Stimulated activated CD8-positive, alpha-beta memory T cell treated with anti-CD3 and anti-CD28 coated beads, Interleukin-15, amount 100 ng/mL, for 24 hours (primary cell): ENCODE measurements around the gene ZNF808.
"Not testable (repeated sequence)": the region's sequence is repeated elsewhere in the genome, so short reads cannot be mapped to it uniquely, and the experiment has no call there.

ENCODE experiments used
- DNase-seq: peaks from one replicate; pipeline ENCODE4 v3.0.0-alpha.2; 2020; ENCODE audit warnings: low read depth

The ZNF808 gene

GRCh38 chr19:52535771-52536447, 8.4 kb downstream of the ZNF808 start:
- peak; percentile 79 for DNase-seq

- DNase-seq: no peak
Measured at GRCh38 chr19:52536448-52536800, 9.0 kb downstream of the ZNF808 start.

- not testable (repeated sequence) for DNase-seq
Measured at GRCh38 chr19:52538815-52539214, 11.3 kb downstream of the ZNF808 start.

DNA sequence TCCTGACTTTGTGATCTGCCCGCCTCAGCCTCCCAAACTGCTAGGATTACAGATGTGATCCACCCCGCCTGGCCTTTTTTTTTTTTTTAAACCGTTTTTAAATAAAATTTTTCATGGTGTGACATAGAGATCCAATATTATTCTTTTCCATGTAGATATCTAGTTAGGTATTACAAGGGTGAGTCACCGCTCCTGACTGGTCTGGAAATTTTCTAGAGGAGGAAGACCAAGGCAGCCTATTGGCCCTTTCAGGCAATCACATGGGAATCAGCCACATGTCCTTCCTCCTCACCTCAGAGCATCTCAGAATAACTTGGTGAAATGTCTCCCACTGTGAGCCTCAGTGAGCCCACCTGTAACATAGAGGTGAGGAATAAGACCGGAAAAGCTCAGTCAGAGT, 13.7 kb downstream of the ZNF808 start:
- not testable (repeated sequence) for DNase-seq

- DNase-seq: no peak
Measured at GRCh38 chr19:52541608-52542007, 14.1 kb downstream of the ZNF808 start.

DNA sequence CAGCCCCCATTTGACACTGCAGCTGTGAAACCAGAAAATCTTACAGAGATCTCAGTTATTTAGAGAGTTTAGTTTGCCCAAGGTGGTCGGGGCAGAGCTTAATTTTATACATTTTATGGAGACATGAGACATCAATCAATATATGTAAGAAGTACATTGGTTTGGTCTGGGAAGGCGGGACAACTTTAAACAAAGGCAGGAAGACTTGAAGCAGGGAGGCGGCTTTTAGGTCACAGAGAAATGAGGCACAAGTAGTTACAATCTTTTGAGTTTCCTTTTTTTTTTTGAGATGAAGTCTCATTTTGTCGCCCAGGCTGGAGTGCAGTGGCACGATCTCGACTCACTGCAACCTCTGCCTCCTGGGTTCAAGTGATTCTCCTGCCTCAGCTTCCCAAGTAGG, 15.1 kb downstream of the ZNF808 start:
- not testable (repeated sequence) for DNase-seq

DNA sequence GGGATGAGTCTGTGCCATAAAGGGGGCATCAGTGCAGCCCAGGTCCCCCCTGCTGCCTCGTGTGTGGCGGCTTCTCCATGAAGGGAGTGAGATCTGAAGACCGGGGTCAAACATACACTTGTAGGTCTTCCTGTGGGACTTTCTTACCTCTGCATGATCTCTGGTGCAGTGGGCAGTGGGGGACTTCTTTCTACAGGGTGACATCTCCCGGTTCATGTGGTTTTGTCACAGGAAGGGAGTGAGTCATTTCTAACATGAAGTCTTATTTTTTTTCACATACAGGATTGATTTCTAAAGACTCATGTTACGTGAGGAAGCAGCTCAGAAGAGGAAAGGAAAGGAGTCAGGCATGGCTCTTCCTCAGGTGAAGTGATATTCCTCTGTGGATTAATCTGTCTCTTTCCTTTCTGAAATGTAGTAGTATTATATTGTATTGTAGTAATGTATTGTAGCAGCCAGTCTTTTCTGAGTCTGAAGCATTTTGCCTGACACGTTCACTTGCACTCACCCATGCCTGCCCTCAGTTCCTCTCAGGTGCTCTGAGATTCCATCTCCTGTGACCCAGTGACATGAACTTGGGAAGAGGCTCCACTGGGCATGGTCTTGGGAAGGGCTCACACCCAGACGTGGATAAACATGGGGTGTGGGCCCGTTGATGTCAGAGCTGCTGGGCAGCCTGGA, 15.7 kb downstream of the ZNF808 start:
- DNase-seq: no peak

GRCh38 chr19:52554216-52554971, 26.9 kb downstream of the ZNF808 start:
- no peak for DNase-seq

DNA sequence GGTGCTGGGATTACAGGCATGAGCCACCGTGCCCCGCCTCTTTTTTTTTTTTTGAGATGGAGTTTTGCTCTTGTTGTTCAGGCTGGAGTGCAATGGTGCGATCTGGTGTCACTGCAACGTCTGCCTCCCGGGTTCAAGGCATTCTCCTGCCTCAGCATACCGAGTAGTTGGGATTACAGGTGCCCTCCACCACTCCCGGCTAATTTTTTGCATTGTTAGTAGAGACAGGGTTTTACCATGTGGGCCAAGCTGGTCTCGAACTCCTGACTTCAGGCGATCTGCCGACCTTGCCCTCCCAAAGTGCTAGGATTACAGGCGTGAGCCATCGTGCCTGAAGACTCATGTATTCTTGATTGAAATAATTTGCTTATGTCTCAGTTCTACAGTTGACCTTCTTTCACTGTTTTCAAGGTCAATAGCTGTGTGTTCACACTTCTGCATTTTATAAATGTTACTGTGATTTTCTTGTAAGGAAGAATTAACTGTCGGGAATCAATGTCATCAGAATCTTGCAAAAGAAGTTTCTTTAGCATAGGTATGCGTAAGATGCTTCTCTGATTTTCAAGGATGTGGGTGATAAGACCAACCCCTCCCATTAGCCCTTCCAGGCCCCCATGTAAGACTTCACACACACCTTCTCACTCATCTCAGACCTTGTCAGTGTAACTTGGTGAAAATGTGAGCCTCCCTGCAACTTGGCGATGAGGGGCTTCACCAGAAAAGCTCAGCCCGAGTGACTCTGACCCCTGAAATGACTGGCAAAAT, 29.9 kb downstream of the ZNF808 start:
- no peak for DNase-seq

GRCh38 chr19:52558732-52559445, 31.4 kb downstream of the ZNF808 start:
- DNase-seq: not testable (repeated sequence)

GRCh38 chr19:52561611-52562010, 34.1 kb downstream of the ZNF808 start:
- DNase-seq: not testable (repeated sequence)

DNA sequence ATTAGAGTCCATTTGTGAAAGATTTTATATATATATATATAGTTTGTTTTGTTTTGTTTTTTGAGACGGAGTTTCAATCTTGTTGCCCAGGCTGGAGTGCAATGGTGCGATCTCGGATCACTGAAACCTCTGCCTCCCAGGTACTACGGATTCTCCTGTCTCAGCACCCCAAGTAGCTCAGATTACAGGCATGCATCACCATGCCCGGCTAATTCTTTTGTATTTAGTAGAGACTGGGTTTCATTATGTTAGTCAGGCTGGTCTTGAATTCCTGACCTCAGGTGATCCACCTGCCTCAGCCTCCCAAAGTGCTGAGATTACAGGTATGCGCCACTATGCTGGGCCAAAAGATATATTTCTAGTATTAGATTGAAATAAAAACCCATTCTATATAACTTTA, 38.7 kb downstream of the ZNF808 start:
- no peak for DNase-seq

DNA sequence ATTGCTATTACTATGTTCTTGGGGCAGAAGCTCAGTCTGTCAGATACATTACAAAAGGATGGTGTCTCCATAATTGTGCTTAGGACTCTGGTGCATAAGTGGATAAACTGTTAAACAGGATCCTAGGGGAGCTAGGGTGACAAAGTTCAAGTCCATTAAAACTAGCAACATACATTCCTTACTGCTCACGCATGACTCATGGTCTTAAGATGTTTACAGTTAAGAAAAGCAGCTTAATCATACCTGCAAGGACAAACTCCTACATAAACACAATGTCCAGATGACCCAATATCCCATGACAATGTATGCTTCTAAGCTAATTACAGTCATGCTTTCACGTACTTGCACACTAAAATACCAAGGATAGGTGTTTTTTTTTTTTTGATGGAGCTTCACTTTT, 39.1 kb downstream of the ZNF808 start:
- no peak for DNase-seq

DNA sequence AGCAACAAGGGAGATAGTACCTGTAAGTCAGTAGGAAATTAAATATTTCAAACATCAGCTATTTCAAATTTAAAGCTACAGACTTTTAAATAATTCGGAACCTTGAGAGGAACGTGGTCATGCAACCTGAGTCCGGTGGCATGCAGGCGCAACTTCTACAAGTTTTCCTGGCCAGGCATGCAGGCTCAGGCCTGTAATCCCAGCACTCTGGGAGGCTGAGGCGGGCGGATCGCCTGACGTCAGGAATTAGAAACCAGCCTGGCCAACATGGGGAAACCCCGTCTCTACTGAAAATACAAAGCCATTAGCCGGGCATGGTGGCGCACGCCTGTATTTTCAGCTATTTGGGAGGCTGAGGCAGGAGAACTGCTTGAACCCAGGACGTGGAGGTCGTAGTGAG, 40.5 kb downstream of the ZNF808 start:
- DNase-seq: no peak

- DNase-seq: not testable (repeated sequence)
Measured at GRCh38 chr19:52569638-52569999, 42.2 kb downstream of the ZNF808 start.

DNA sequence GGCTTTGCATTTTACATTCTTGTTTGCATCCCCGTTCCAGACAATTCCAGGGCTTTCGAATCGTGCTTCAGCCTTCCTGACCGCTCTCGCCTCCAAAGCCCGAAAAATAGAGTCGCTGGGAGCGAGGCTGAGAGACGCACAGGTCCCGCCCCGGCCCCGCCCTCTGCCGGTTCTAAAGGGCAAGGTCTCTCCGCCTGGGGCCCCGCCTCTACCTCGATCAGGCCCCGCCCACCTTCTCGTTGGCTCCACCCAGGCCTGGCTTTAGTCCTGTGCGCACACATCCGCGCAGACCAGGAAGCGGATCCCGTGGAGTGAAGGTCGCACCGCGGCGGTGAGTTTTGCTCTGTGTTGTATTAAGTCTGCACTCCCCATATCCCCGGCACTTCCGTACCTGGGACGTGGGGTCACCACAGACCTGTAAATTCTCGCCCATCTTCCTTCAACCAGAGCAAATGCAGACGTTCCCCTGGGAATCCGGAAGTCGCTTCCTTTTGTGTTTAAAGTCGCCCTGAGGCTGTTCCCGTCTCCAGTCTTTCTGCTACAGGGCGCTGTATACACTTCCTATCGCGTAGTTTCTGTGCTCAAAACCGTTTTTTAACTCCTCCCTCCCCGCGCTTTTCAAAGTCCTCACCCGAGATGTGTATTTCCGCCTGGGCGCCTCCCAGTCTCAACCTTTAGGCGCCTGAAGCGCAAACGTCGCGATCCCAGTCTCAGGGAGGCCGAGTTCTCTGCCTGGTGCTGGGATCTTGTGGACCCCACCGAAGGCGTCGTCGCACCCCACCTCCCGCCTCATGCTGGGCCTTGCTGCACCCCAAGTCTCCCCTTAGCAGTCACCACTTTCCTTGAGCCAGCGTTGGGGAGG, 42.8 kb downstream of the ZNF808 start, which contains the start of gene ZNF701:
Gene ZNF701 (plus strand): TSS at position 288 of the 862 bp plus-strand sequence. CDS start 3,861 bp downstream, outside the sequence.
- DNase-seq: peak; percentile 91

DNA sequence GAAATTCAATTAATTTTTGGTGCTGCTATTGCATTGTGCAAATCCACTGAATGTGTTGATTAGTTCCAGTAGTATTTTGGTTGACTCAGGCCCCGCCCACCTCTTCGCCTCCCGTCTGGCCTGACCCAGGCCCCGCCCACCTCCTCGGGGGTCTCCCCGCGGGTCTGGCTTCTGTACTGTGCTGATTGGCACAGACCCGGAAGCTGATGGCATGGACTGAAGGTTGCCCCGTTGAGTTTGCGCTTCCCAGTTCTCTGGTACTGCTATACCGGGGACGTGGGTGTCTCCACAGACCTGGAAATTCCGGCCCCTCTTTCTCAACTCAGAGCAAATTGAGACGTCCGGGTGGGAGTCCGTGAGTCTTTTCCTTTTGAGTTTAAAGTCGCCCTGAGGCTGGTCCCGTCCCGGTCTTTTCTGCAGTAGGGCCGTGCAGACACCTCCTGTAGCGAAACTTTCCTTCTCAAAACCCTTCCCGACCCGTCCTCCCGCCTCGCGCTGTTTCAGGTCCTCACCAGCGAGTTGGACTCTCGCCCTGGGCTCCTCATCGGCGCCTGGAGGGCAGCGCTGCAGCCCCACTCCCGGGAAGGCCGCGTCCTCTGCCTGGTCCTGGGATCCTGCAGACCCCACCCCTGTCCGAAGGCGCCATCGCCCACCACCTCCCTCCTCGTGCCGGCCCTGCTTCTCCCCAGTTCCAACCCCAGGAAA, 57.4 kb downstream of the ZNF808 start:
- DNase-seq: no peak

DNA sequence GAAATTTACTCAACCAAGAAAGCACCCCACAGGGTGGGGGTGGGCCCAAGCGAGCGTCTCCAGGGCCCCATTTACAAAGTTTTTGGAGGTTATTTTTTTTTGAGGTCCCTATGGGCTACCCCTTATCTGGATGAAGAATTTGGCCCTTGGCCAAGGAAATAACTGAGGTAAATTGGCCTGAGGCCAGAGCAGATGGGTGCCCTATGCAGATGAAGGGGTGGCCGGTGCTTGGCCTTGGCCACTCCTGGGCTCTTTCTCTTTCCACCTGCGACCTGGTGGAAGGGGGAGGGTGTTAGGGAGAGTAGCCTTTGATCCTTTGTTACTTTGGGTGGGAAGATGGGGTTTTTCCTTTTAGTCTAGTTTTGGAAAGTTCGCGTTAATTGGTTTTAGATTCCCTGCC, 58.1 kb downstream of the ZNF808 start:
- no peak for DNase-seq

- no peak for DNase-seq
Measured at GRCh38 chr19:52590728-52591127, 63.3 kb downstream of the ZNF808 start.

- no peak for DNase-seq
Measured at GRCh38 chr19:52592301-52592700, 64.8 kb downstream of the ZNF808 start.
